Bronchial epithelial cell (primary cell): ENCODE results near the gene CCDC61. TPM values are rescaled to one million over a fixed set of nuclear protein-coding genes. Genes with fewer than 3 reads are reported as not detected.

Source experiments
- DNase-seq: peaks from one replicate; pipeline ENCODE4 v3.0.0-alpha.2; 2010; ENCODE audit warnings: low read depth
- FAIRE-seq: peaks from 2 replicates; lab custom pipeline; 2011; peaks lifted over from hg19 to GRCh38; lab: Jason Lieb, UNC
- H3K27me3 ChIP-seq: 2 replicates; pipeline ENCODE4 v1.5.1; 2011; ENCODE audit warnings: low read length; ENCODE audit not compliant: control insufficient read depth, insufficient read depth
- H3K36me3 ChIP-seq: 2 replicates; pipeline ENCODE4 v1.5.1; 2011; ENCODE audit warnings: low read length; ENCODE audit not compliant: control insufficient read depth, insufficient read depth
- H3K4me3 ChIP-seq: 2 replicates; pipeline ENCODE4 v1.5.1; 2011; ENCODE audit warnings: mild to moderate bottlenecking, low read depth, low read length, control low read depth
- total RNA-seq: library from RNA; depleted of rRNA; stranded (reverse); fragments of >200 nt; gene quantifications from 2 replicates; pipeline ENCODE4 v1.2.1, GENCODE V29; 2014
- TF ChIP-seq, protein P1 (sequence below): IDR thresholded peaks from 2 replicates; pipeline ENCODE4 v1.5.1; 2011; ENCODE audit warnings: mild to moderate bottlenecking, moderate library complexity, low read length, control low read depth, inconsistent platforms; ENCODE audit not compliant: insufficient read depth, severe bottlenecking

Gene CCDC61
- total RNA-seq, 1 donor from 2014 or later: 10.3 TPM

DNA sequence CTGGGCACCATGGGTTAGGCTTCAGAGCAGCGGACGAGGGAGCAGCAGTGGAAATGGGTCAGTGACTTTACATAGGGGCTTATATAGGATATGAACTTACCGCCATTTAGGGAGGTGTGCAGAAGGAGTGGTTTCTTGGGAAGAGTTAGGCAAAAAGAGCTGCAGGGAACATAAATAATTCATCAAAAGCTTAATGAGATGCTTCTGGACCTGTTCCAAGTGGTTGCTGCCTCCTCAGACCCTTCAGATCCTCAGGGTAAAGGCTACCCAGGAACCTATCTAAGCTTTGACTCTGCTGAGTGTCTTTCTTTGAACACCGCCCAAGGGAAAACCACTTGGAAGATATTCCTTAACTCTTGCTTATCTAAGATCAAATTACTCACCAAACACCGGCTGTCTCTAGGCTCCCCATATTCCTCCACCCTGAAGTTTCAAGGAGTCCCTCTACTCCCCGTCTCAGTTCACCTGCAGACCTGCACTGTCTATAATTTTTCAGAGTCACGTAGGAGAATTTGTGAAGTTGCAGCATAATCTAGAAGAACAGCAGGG, 45.8 kb downstream of the CCDC61 start, which contains the start of gene IGFL4:
Gene IGFL4, minus strand, starts transcription at position 51 of the 549 bp plus-strand sequence. Its CDS starts 40 bp downstream, at position 11.
- FAIRE-seq: peak; percentile 7
- H3K27me3 ChIP-seq: peaks cover 60% of the 10 kb centered on the region
- H3K36me3 ChIP-seq: no peaks in the 10 kb centered on the region
- H3K4me3 ChIP-seq: no peak within 1 kb of the TSS
- peak; percentile 47 for DNase-seq
- TF ChIP-seq, protein P1, sequence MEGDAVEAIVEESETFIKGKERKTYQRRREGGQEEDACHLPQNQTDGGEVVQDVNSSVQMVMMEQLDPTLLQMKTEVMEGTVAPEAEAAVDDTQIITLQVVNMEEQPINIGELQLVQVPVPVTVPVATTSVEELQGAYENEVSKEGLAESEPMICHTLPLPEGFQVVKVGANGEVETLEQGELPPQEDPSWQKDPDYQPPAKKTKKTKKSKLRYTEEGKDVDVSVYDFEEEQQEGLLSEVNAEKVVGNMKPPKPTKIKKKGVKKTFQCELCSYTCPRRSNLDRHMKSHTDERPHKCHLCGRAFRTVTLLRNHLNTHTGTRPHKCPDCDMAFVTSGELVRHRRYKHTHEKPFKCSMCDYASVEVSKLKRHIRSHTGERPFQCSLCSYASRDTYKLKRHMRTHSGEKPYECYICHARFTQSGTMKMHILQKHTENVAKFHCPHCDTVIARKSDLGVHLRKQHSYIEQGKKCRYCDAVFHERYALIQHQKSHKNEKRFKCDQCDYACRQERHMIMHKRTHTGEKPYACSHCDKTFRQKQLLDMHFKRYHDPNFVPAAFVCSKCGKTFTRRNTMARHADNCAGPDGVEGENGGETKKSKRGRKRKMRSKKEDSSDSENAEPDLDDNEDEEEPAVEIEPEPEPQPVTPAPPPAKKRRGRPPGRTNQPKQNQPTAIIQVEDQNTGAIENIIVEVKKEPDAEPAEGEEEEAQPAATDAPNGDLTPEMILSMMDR: no peak

DNA sequence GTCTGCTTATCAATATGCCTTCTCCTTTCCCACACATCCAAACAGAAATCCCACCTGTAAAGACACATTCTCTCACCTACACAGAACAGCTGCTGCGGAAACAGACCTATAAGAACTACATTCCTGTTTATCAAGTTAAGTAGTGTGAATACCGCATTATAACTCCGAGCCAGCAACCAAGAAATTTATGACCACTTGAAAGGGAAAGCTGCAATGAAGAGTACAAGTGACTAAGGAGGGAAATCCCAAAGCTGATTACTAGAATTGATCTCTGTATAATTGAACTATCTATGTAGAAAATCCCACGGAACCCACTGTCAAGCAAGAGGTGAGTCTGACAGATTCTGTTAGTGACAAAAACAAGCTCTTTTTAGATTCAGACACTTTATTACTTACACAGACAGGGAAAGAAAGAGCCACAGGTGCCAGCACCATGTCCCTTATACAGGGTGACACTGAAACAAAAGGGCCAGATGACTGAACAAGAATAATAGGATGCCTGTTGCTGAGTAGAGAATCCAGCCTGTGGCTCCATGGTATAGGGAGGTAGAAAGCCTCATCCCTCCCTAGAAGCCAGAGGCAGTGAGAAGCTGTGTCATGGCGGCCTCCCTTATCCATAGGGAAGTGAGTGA, 47.1 kb downstream of the CCDC61 start:
- FAIRE-seq (no peak), DNase-seq (no peak)
- TF ChIP-seq, protein P1: no peak
- Histone ChIP-seq H3K27me3 (peaks cover 51% of the 10 kb centered on the region), H3K36me3 (no peaks in the 10 kb centered on the region), H3K4me3 (no peak overlapping the region)

DNA sequence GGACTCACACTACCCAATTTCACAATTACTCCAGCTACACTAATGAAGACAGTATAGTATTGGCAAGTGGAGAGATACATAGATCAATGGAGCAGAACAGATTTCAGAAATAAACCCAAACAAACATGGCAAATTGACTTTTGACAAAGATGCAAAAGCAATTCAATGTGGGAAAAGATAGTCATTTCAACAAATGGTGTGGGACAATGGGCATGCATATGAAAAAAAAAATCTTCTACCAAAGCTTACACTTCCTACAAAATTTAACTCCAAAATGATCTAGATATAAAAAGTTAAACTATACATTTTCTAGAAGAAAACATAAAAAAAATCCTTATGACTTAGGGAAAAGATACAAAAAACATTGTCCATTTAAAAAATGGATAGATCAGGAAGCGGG, 48.3 kb downstream of the CCDC61 start:
- Histone ChIP-seq H3K36me3 (no peaks in the 10 kb centered on the region), H3K4me3 (no peak overlapping the region), H3K27me3 (peaks cover 51% of the 10 kb centered on the region)
- TF ChIP-seq, protein P1: no peak
- FAIRE-seq: no peak
- no peak for DNase-seq

DNA sequence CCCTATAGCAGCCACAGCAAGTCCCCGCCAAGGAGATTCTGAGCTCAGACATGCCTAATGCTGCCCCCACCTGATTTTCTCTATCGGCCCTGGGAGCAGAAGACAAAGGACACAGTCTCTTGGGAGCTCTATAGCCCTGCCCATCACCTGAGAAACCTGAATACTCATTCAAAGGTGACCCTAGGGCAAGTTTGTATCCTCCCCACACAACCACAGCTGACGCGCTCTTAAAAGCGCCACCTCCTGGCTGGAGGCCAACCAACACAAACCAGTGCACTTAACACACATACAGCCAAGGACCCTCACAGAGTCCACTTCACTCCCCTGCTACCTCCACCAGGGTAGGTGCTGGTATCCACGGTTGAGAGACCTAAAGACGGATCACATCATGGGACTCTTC, 54.3 kb downstream of the CCDC61 start:
- Histone ChIP-seq H3K36me3 (no peaks in the 10 kb centered on the region), H3K4me3 (no peak overlapping the region), H3K27me3 (peaks cover 28% of the 10 kb centered on the region)
- DNase-seq (no peak), FAIRE-seq (peak; percentile 47)
- TF ChIP-seq, protein P1: peak; percentile 1

DNA sequence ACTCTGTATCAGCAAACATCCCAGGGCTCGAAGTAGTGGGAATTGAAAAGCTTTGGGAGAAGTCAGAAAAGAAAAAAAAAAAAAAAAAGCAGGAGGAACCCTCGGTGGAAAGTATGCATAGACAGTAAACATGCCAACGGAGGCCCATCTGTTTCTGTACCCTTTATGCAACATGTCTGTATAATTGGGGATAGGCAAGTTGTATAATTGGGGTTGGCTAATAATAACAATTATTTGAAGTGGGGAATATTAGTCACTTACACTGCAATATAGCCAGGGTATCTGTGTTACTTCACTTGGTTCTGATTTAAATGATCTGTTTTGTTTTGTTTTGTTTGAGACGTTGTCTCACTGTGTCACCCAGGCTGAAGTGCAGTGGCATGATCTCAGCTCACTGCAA, 57.6 kb downstream of the CCDC61 start:
- H3K27me3 ChIP-seq: peaks cover 18% of the 10 kb centered on the region
- no peak overlapping the region for H3K4me3 ChIP-seq
- FAIRE-seq: no peak

More for the DNA sequence above, 57.6 kb downstream of the CCDC61 start:
- no peaks in the 10 kb centered on the region for H3K36me3 ChIP-seq
- TF ChIP-seq, protein P1: no peak
- DNase-seq: no peak
